AG04450 (cell line): ENCODE measurements around the gene FHIP2A. TPM values are rescaled to one million over a fixed set of nuclear protein-coding genes. Genes with fewer than 3 reads are reported as not detected.
A peak's percentile ranks its signal among the peaks of the same experiment; 100 is the strongest.

Experiments used
- CTCF ChIA-PET: fragments of 300-600, 350-600 bp; formaldehyde crosslinking; extraction: SDS; loops from one replicate; lab custom pipeline; 2022; ENCODE audit warnings: antibody characterized with exemption, inconsistent platforms; lab: Charles Lee
- POLR2A ChIA-PET: fragments of 350-600 bp; formaldehyde crosslinking; extraction: SDS; loops from one replicate; lab custom pipeline; 2021; ENCODE audit warnings: antibody characterized with exemption, inconsistent platforms; lab: Yijun Ruan, JAX
- DNase-seq: peaks from one replicate; pipeline ENCODE4 v3.0.0-alpha.2; 2011; ENCODE audit warnings: low read depth, low spot score
- H3K27ac ChIP-seq: one replicate; pipeline ENCODE4 v1.5.1; 2012; ENCODE audit warnings: low read depth, low read length, control low read depth
- H3K27me3 ChIP-seq: one replicate; pipeline ENCODE4 v1.6.0; 2012; ENCODE audit warnings: low read length; ENCODE audit not compliant: control insufficient read depth, insufficient read depth
- H3K4me3 ChIP-seq: 2 replicates; pipeline ENCODE4 v1.5.1; 2011; ENCODE audit warnings: mild to moderate bottlenecking, low read depth, low read length, control low read depth
- H3K9me3 ChIP-seq: 2 replicates; pipeline ENCODE4 v1.5.1; 2012; ENCODE audit warnings: low read length; ENCODE audit not compliant: control insufficient read depth, insufficient read depth
- CTCF ChIP-seq: IDR thresholded peaks from 2 replicates; pipeline ENCODE4 v1.5.1; 2011; ENCODE audit warnings: low read depth, low read length, control low read depth, inconsistent platforms
- polyA plus RNA-seq: library from polyadenylated mRNA; depleted of rRNA; stranded (reverse); fragments of >200 nt; gene quantifications from 2 replicates; pipeline ENCODE4 v1.2.3, GENCODE V29; 2011

FHIP2A gene
- polyA plus RNA-seq, 1 experiment = 27.3 TPM

GRCh38 chr10:114850126-114850525 is 28.5 kb downstream of the FHIP2A start:
- DNase-seq = no peak
- no peaks in the 10 kb centered on the region for H3K27me3 ChIP-seq
- H3K9me3 ChIP-seq = no peaks in the 10 kb centered on the region
- ChIA-PET POLR2A (no interaction called here), CTCF (interaction anchor here (0.7 to 0.9 kb wide), 2 partner anchors 27 to 310 kb away, joined by 3 read pairs; no protein-coding TSS in a partner anchor)
- H3K4me3 ChIP-seq = no peak overlapping the region
- TF ChIP-seq CTCF = no peak
- H3K27ac ChIP-seq = no peak overlapping the region

- CTCF ChIA-PET = interaction anchor here (0.7 kb wide), 1 partner anchor 17 kb away, joined by 7 read pairs; no protein-coding TSS in a partner anchor
- POLR2A ChIA-PET = no interaction called here
- no peak for DNase-seq
Observed at GRCh38 chr10:114851336-114851735, 29.8 kb downstream of the FHIP2A start.

GRCh38 chr10:114852197-114852596 is 30.6 kb downstream of the FHIP2A start:
- CTCF ChIA-PET = interaction anchor here (1.2 to 2.3 kb wide), 2 partner anchors 18 to 30 kb away, joined by 3 to 6 read pairs; partner anchors contain the start of gene FHIP2A
- H3K27me3 ChIP-seq = no peaks in the 10 kb centered on the region
- TF ChIP-seq CTCF = no peak
- no peak overlapping the region for H3K4me3 ChIP-seq
- no peak for DNase-seq
- H3K9me3 ChIP-seq = no peaks in the 10 kb centered on the region
- POLR2A ChIA-PET = no interaction called here
- H3K27ac ChIP-seq = no peak overlapping the region

More at GRCh38 chr10:114851336-114851735, 29.8 kb downstream of the FHIP2A start:
- Histone ChIP-seq H3K27ac (no peak overlapping the region), H3K27me3 (no peaks in the 10 kb centered on the region), H3K9me3 (no peaks in the 10 kb centered on the region), H3K4me3 (no peak overlapping the region)
- TF ChIP-seq CTCF = no peak

GRCh38 chr10:114854906-114855305 is 33.3 kb downstream of the FHIP2A start:
- H3K27ac ChIP-seq = no peak overlapping the region
- POLR2A ChIA-PET = interaction anchor here (2.2 kb wide), 1 partner anchor 83 kb away, joined by 8 read pairs; the partner anchor contains the start of gene TRUB1
- no peak overlapping the region for H3K4me3 ChIP-seq
- CTCF ChIA-PET = interaction anchor here (0.9 to 3.8 kb wide), 5 partner anchors 33 to 551 kb away, joined by 3 to 23 read pairs (median 4); partner anchors contain the start of gene FHIP2A
- TF ChIP-seq CTCF = no peak
- no peak for DNase-seq
- no peaks in the 10 kb centered on the region for H3K9me3 ChIP-seq
- no peaks in the 10 kb centered on the region for H3K27me3 ChIP-seq

GRCh38 chr10:114855776-114856543 is 34.4 kb downstream of the FHIP2A start:
- Histone ChIP-seq H3K9me3 (no peaks in the 10 kb centered on the region), H3K27me3 (no peaks in the 10 kb centered on the region), H3K27ac (peak overlapping the region; percentile 94), H3K4me3 (peak overlapping the region; percentile 11; the same call in 1 of the 2 replicates)
- POLR2A ChIA-PET = interaction anchor here (0.6 to 2.2 kb wide), 3 partner anchors 34 to 137 kb away, joined by 3 to 12 read pairs (median 8); partner anchors contain the start of genes FHIP2A and TRUB1
- CTCF ChIA-PET = interaction anchor here (0.7 to 3.8 kb wide), 4 partner anchors 9 to 384 kb away, joined by 3 to 23 read pairs (median 4); partner anchors contain the start of gene FHIP2A
- no peak for TF ChIP-seq CTCF
- DNase-seq = no peak
